Activated CD8-positive, alpha-beta memory T cell treated with anti-CD3 and anti-CD28 coated beads for 36 hours (primary cell): ENCODE measurements around the gene RCOR1. TPM values are rescaled to one million over a fixed set of nuclear protein-coding genes. Genes with fewer than 3 reads are reported as not detected.

Source experiments
- CTCF ChIA-PET: fragments of 350-600 bp; sonication (Branson Sonifier 250); formaldehyde crosslinking; loops from one replicate; lab custom pipeline; 2021; ENCODE audit warnings: antibody characterized with exemption; lab: Charles Lee
- POLR2A ChIA-PET: fragments of 350-600 bp; sonication (Branson Sonifier 250); formaldehyde crosslinking; loops from one replicate; lab custom pipeline; 2021; ENCODE audit warnings: antibody characterized with exemption; lab: Charles Lee
- total RNA-seq, 2 experiments: library from RNA; stranded (reverse); gene quantifications; one replicate each; pipeline ENCODE4 v1.2.3, GENCODE V29; 2021

Gene RCOR1
- total RNA-seq, 2 experiments from 2014 or later, result 15.3 to 15.8 TPM

- CTCF ChIA-PET, result interaction anchor here (2.1 kb wide), 1 partner anchor 9 kb away, joined by 4 read pairs; no protein-coding TSS in a partner anchor
Measured at GRCh38 chr14:102652194-102652593, 59.7 kb downstream of the RCOR1 start.

GRCh38 chr14:102654298-102654697 is 61.8 kb downstream of the RCOR1 start:
- POLR2A ChIA-PET, result no interaction called here
- CTCF ChIA-PET, result interaction anchor here (1.1 to 2.1 kb wide), 2 partner anchors 11 to 164 kb away, joined by 3 to 4 read pairs; no protein-coding TSS in a partner anchor

More at GRCh38 chr14:102652194-102652593, 59.7 kb downstream of the RCOR1 start:
- POLR2A ChIA-PET, result interaction anchor here (0.6 kb wide), 1 partner anchor 829 kb away, joined by 3 read pairs; no protein-coding TSS in a partner anchor

GRCh38 chr14:102655137-102655536 is 62.7 kb downstream of the RCOR1 start:
- CTCF ChIA-PET, result interaction anchor here (1.1 kb wide), 2 partner anchors 45 to 61 kb away, joined by 3 to 5 read pairs; no protein-coding TSS in a partner anchor
- POLR2A ChIA-PET, result no interaction called here

- POLR2A ChIA-PET, result no interaction called here
- CTCF ChIA-PET, result no interaction called here
Measured at GRCh38 chr14:102659797-102660196, 67.3 kb downstream of the RCOR1 start.

- CTCF ChIA-PET, result interaction anchor here (1.2 kb wide), 1 partner anchor 10 kb away, joined by 3 read pairs; no protein-coding TSS in a partner anchor
- POLR2A ChIA-PET, result no interaction called here
Measured at GRCh38 chr14:102661614-102662013, 69.2 kb downstream of the RCOR1 start.

- ChIA-PET CTCF (no interaction called here), POLR2A (no interaction called here)
Measured at GRCh38 chr14:102662636-102663430, 70.4 kb downstream of the RCOR1 start.

GRCh38 chr14:102663440-102663839 is 71.0 kb downstream of the RCOR1 start:
- CTCF ChIA-PET, result no interaction called here

GRCh38 chr14:102665621-102666020 is 73.2 kb downstream of the RCOR1 start:
- POLR2A ChIA-PET, result no interaction called here
- CTCF ChIA-PET, result no interaction called here

More at GRCh38 chr14:102663440-102663839, 71.0 kb downstream of the RCOR1 start:
- POLR2A ChIA-PET, result no interaction called here

- ChIA-PET CTCF (no interaction called here), POLR2A (no interaction called here)
Measured at GRCh38 chr14:102666635-102667034, 74.2 kb downstream of the RCOR1 start.

GRCh38 chr14:102667703-102668102 is 75.3 kb downstream of the RCOR1 start:
- ChIA-PET POLR2A (no interaction called here), CTCF (interaction anchor here (0.7 kb wide), 1 partner anchor 73 kb away, joined by 3 read pairs; no protein-coding TSS in a partner anchor)

- POLR2A ChIA-PET, result no interaction called here
- CTCF ChIA-PET, result interaction anchor here (0.7 kb wide), 1 partner anchor 74 kb away, joined by 3 read pairs; no protein-coding TSS in a partner anchor
Measured at GRCh38 chr14:102668291-102668873, 75.9 kb downstream of the RCOR1 start.

GRCh38 chr14:102671410-102671809 is 79.0 kb downstream of the RCOR1 start:
- POLR2A ChIA-PET, result no interaction called here
- CTCF ChIA-PET, result no interaction called here

GRCh38 chr14:102672410-102672960 is 80.0 kb downstream of the RCOR1 start:
- CTCF ChIA-PET, result interaction anchor here (0.7 kb wide), 1 partner anchor 60 kb away, joined by 3 read pairs; no protein-coding TSS in a partner anchor
- POLR2A ChIA-PET, result no interaction called here

GRCh38 chr14:102675396-102675795 is 82.9 kb downstream of the RCOR1 start:
- POLR2A ChIA-PET, result no interaction called here
- CTCF ChIA-PET, result no interaction called here

GRCh38 chr14:102678394-102678793 is 85.9 kb downstream of the RCOR1 start:
- POLR2A ChIA-PET, result no interaction called here
- CTCF ChIA-PET, result no interaction called here

GRCh38 chr14:102683399-102684297 is 91.2 kb downstream of the RCOR1 start:
- CTCF ChIA-PET, result interaction anchor here (0.8 kb wide), 1 partner anchor 11 kb away, joined by 4 read pairs; no protein-coding TSS in a partner anchor
- POLR2A ChIA-PET, result no interaction called here

- ChIA-PET CTCF (no interaction called here), POLR2A (no interaction called here)
Measured at GRCh38 chr14:102684298-102684663, 91.8 kb downstream of the RCOR1 start.

GRCh38 chr14:102686196-102686801 is 93.8 kb downstream of the RCOR1 start:
- CTCF ChIA-PET, result no interaction called here

GRCh38 chr14:102688290-102688689 is 95.8 kb downstream of the RCOR1 start:
- ChIA-PET POLR2A (no interaction called here), CTCF (no interaction called here)

More at GRCh38 chr14:102686196-102686801, 93.8 kb downstream of the RCOR1 start:
- POLR2A ChIA-PET, result no interaction called here
